T-helper 1 cell treated with Interleukin-12 subunit alpha and Interleukin-12 subunit beta and Interleukin-4 antibody, amounts not matched to agents 30 μg/mL and 1 μg/mL, for 36 hours (primary cell): ENCODE data around the gene TAF15.

Experiments
- H3K27ac Mint-ChIP-seq: one replicate; pipeline ENCODE4 v1.8.0; 2021; ENCODE audit warnings: mild to moderate bottlenecking, mixed read lengths
- H3K27me3 Mint-ChIP-seq: one replicate; pipeline ENCODE4 v1.8.0; 2021; ENCODE audit warnings: low read depth, mixed read lengths
- H3K36me3 Mint-ChIP-seq: one replicate; pipeline ENCODE4 v1.8.0; 2021; ENCODE audit warnings: low read depth, mixed read lengths
- H3K4me1 Mint-ChIP-seq: one replicate; pipeline ENCODE4 v1.8.0; 2021; ENCODE audit warnings: low read depth, mixed read lengths
- H3K4me3 Mint-ChIP-seq: one replicate; pipeline ENCODE4 v1.8.0; 2021; ENCODE audit warnings: mild to moderate bottlenecking, moderate library complexity, mixed read lengths
- H3K9me3 Mint-ChIP-seq: one replicate; pipeline ENCODE4 v1.8.0; 2021; ENCODE audit warnings: mixed read lengths

TAF15 gene

DNA sequence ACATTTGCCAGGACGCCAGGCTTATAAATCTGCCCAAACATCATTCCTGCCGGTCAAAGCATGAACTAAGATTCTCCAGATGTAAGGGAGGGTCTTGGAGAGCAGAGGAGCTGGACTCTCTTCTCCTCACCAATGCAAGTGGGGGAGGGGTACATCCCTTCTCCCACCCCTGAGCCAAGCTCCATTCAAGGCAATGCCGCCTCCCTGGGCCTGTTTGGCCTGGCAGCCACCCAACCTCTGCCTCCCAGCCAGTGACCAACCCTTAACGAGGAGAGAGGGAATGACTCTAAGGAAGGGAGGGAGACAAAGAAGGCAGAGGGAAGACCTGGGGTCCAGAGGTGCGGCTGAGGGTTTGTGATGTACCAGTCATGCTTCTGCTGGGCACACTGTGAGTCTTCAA is 34.8 kb upstream of the TAF15 start:
- no peaks in the 10 kb centered on the region for H3K9me3 Mint-ChIP-seq
- no peak overlapping the region for H3K4me3 Mint-ChIP-seq
- H3K27me3 Mint-ChIP-seq = peaks cover 37% of the 10 kb centered on the region
- H3K36me3 Mint-ChIP-seq = no peaks in the 10 kb centered on the region
- H3K27ac Mint-ChIP-seq = no peak overlapping the region
- H3K4me1 Mint-ChIP-seq = no peaks in the 10 kb centered on the region

DNA sequence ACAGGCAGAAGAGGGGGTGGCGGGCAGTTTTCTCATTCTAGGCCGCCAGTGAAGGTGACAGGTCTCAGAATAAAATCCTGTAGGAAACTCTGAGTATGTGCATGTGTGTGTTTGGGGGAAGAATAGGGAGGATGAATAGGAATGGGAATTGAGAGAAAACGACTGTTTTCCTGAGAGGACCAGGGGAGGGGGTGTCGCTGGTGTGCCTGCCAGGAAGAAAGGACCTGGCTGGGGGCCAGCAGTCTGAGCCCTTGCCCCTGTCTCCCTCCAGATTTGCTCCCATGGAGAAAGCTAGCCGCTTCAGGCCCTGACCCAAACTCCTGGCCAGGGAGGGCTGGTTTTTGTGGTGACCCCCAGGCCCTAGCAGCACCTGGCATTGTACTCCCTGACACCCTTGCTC is 34.2 kb upstream of the TAF15 start:
- no peaks in the 10 kb centered on the region for H3K4me1 Mint-ChIP-seq
- H3K27me3 Mint-ChIP-seq = peaks cover 38% of the 10 kb centered on the region
- no peaks in the 10 kb centered on the region for H3K36me3 Mint-ChIP-seq
- no peak overlapping the region for H3K27ac Mint-ChIP-seq
- no peak overlapping the region for H3K4me3 Mint-ChIP-seq
- H3K9me3 Mint-ChIP-seq = no peaks in the 10 kb centered on the region

DNA sequence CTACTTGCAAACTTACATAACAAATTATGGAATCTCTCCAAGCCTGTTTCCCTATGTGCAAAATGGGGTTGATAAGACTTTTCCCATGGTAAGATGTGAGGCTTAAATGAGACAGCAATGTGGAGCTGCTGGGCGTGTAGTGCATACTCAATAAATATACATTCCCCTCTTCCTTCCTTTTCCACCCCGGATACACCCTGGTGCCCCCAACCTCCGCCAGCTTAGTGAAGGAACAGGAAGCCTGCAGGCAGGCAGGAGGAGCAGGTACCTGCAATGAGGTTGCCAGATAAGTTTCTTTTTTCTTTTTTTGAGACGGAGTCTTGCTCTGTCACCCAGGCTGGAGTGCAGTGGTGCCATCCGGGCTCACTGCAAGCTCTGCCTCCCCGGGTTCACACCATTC is 33.7 kb upstream of the TAF15 start:
- H3K36me3 Mint-ChIP-seq = no peaks in the 10 kb centered on the region
- H3K9me3 Mint-ChIP-seq = no peaks in the 10 kb centered on the region
- no peak overlapping the region for H3K27ac Mint-ChIP-seq
- peaks cover 38% of the 10 kb centered on the region for H3K27me3 Mint-ChIP-seq
- H3K4me3 Mint-ChIP-seq = no peak overlapping the region
- no peaks in the 10 kb centered on the region for H3K4me1 Mint-ChIP-seq

DNA sequence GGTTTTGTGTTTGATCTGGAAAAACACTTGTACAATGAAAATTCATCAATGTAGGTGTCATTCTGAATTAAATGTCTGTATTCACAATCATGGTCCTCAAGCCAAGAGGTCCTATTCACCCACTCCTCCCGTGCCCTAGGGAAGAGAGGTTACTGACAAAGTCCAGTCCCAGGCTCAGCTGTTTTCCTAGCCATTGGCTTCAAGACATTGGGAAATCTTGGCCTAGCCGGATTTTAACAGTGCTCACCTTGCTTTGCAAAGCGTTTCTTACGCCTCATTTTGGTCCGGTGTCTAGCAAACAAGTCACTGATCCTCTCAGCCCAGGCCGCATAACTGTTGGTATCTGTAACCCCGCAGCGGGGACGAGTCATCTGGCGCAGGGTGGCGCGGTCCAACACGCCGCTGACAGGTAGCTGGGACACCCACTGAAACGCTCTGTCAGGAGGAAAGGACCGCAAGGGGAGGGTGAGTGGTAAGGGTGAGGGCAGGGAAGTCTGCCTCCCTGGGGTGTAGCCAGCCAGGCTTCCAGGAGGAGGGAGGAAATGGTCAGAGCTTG is 30.6 kb upstream of the TAF15 start:
- Mint-ChIP-seq H3K9me3 (no peaks in the 10 kb centered on the region), H3K27me3 (peaks cover 36% of the 10 kb centered on the region), H3K36me3 (no peaks in the 10 kb centered on the region)

DNA sequence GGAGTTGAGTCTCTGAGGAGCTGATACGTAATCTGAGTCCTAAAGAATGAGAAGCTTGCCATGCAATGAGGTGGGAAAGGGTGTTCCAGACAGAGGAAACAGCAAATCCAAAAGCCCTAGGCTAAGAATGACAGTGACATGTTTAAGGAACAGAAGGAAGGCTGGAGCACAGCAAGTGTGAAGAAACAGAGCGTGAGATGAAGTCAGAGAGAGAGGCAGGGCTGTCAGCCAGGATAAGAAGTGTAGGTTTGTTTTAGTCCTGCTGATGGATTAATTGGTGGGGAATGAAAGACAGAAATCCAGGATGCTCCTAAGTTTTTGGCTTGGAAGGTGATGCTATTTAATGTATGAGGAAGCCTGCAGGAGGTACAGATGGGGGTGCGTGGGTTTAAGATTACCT is 28.3 kb upstream of the TAF15 start:
- Mint-ChIP-seq H3K4me3 (no peak overlapping the region), H3K9me3 (no peaks in the 10 kb centered on the region), H3K4me1 (no peaks in the 10 kb centered on the region), H3K27me3 (peaks cover 27% of the 10 kb centered on the region), H3K27ac (no peak overlapping the region), H3K36me3 (no peaks in the 10 kb centered on the region)

More for the DNA sequence above, 30.6 kb upstream of the TAF15 start:
- H3K4me1 Mint-ChIP-seq = no peaks in the 10 kb centered on the region
- no peak overlapping the region for H3K27ac Mint-ChIP-seq
- H3K4me3 Mint-ChIP-seq = no peak overlapping the region

DNA sequence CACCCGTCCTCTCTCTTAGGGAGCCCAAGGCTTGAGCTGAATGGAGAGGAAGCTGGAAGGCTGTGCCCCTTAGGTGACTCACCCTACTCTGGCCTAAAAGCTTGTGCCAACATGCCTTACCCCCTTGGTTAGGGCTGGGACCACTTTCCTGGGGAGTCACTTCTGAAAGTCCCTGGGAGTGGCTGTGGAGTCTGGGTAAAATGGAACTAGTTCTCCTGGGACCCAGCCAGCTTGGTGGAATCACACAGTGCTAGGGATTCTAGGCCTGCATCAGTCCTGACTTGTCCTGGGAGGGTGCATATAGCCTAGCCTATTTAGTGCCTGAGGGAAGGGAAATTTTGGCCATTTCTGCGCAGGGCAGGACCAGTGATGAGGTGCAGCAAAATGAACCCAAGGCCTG is 24.4 kb upstream of the TAF15 start:
- H3K27ac Mint-ChIP-seq = no peak overlapping the region
- H3K4me3 Mint-ChIP-seq = no peak overlapping the region

DNA sequence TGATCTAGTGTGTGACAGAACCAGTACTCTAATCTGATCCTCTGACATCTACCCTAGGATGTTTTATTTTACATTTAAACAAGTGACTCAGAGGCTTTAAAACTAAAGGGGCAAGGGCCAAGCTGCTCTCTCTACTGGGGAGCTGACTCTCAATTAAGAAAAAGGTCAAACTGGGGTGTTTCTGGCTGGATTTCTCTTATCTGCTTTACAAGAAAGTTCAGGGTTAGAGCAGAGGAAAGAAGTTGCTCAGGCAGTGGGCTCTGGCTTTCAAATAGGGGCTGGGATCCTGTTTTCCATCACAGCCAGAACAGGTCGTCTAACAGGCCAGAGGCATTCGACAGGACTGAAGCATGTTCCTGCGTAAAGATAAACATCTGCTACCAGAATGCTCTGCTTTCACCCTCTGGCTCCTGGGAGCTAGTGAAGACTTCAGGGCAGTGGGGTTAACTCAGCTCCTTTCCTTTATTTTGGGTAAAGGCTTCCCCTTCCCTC is 22.3 kb upstream of the TAF15 start:
- Mint-ChIP-seq H3K9me3 (no peaks in the 10 kb centered on the region), H3K27ac (no peak overlapping the region), H3K36me3 (no peaks in the 10 kb centered on the region)

More for the DNA sequence above, 24.4 kb upstream of the TAF15 start:
- Mint-ChIP-seq H3K27me3 (peaks cover 38% of the 10 kb centered on the region), H3K4me1 (no peaks in the 10 kb centered on the region), H3K9me3 (no peaks in the 10 kb centered on the region), H3K36me3 (no peaks in the 10 kb centered on the region)

DNA sequence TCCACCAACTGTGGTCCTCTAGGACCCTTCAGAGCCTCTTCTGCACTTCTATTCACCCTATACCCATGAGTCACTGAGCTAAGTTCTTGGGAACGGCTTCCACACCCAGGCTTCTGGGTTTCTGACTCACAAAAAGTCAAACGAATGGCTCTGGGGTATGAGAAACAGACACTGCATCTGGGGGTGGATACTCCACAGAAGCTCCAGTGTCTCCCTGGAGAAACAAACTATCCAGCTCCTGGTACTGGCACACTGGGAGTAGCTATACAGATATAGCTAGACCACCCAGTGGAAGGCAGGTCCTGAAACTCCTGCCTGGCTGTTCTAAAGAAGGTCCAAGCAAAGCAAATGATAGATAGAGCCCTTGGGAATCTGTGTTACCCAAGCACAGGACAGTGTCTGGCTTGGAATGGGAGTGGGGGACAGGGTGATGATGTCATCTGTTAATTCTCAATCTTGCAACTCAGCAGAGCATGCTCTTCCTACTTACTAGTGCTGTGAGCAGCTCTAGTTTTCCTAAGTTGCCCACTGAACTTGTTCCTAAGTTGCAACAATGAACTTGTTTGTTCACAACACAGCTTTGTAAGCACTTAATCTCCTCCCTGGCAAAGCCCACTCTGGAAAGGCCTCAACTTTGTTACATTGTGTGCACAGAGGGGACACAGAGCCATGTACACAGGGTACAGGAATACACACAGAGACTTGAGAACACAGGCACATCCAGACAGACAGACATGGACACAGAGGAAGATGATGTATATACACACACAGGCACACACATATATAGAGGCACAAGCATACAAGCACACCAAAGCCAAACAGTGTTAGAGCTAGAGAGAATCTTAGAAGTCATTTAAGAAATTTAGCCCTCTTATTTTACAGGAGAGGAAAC is 20.6 kb upstream of the TAF15 start:
- Mint-ChIP-seq H3K27me3 (peaks cover 51% of the 10 kb centered on the region), H3K27ac (no peak overlapping the region), H3K4me1 (no peaks in the 10 kb centered on the region), H3K36me3 (no peaks in the 10 kb centered on the region), H3K9me3 (no peaks in the 10 kb centered on the region), H3K4me3 (no peak overlapping the region)

More for the DNA sequence above, 22.3 kb upstream of the TAF15 start:
- Mint-ChIP-seq H3K4me3 (no peak overlapping the region), H3K4me1 (no peaks in the 10 kb centered on the region), H3K27me3 (peaks cover 39% of the 10 kb centered on the region)

DNA sequence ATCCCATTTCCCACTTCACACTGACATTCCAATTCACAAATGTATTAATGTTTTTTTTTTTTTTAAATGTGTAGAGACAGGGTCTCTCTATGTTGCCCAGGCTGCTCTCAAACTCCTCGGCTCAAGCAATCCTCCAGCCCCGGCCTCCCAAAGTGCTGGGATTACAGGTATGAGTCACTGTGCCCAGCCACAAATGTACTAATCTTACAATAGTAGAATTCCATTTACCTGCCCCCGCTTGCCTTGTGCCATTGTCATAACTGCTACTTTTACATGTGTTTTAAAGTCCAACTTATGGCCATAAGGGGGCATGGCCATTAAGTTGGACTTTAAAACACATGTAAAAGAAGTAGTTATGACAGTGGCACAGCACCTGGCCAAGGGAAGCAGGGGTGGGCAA is 18.4 kb upstream of the TAF15 start:
- Mint-ChIP-seq H3K4me1 (peaks cover 3% of the 10 kb centered on the region), H3K27me3 (peaks cover 67% of the 10 kb centered on the region), H3K27ac (no peak overlapping the region), H3K9me3 (no peaks in the 10 kb centered on the region), H3K36me3 (no peaks in the 10 kb centered on the region), H3K4me3 (no peak overlapping the region)

DNA sequence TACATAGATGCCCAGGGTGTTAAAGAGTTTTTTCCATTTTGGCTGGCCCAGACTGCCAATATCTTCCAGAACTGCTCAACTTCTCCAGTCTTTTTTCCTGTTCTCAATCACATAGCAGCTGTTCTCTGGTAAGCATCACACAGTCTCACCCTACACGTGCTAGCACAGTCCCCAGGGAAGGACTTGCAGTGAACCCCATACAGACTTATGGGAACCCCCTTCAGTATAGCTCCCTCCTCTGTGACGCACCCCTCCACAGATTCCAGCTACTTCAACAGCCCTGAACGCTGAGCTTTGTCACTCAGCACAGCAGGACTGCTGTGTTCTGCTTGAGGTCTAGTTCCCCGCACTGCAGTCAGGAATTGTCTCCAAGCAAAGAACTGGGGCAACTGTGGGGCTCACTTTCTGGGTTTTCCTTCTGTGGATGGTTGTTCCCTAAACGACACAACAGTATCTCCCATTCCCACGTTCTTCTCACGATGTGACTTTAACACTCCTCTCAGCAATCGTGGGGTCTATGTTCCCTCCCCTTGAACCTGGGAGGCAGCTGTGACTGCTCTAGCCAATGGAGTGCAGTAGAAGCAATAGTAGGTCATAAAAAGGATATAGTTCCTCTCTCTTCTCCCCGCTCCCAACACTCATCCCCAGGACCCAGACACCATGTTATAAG is 17.5 kb upstream of the TAF15 start:
- peaks cover 9% of the 10 kb centered on the region for H3K4me1 Mint-ChIP-seq
- no peaks in the 10 kb centered on the region for H3K9me3 Mint-ChIP-seq
- no peak overlapping the region for H3K4me3 Mint-ChIP-seq
- peaks cover 70% of the 10 kb centered on the region for H3K27me3 Mint-ChIP-seq
- H3K27ac Mint-ChIP-seq = no peak overlapping the region
- H3K36me3 Mint-ChIP-seq = no peaks in the 10 kb centered on the region

DNA sequence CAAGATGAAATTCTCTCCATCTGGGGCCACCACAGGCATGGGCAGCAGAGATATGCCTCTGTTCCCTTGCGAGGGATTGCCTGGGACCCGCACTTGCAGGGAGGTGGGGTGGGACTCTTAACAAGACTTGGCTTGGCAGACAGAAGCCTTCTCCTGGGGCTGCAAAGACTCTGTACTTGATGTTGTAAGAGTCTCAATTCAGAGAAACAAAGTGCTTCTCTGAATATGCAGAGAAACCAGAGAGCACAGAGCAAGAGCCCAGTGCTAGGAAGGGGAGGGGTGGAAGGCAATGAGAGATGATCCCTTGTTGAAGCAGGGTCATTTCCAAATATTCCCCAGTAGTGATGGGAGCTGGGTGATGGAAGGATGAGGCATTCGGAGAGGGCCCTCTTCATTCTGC is 16.0 kb upstream of the TAF15 start:
- peak overlapping the region; percentile 22 for H3K4me3 Mint-ChIP-seq
- peaks cover 9% of the 10 kb centered on the region for H3K4me1 Mint-ChIP-seq
- no peaks in the 10 kb centered on the region for H3K9me3 Mint-ChIP-seq
- H3K27me3 Mint-ChIP-seq = peaks cover 72% of the 10 kb centered on the region
- no peak overlapping the region for H3K27ac Mint-ChIP-seq
- H3K36me3 Mint-ChIP-seq = no peaks in the 10 kb centered on the region

DNA sequence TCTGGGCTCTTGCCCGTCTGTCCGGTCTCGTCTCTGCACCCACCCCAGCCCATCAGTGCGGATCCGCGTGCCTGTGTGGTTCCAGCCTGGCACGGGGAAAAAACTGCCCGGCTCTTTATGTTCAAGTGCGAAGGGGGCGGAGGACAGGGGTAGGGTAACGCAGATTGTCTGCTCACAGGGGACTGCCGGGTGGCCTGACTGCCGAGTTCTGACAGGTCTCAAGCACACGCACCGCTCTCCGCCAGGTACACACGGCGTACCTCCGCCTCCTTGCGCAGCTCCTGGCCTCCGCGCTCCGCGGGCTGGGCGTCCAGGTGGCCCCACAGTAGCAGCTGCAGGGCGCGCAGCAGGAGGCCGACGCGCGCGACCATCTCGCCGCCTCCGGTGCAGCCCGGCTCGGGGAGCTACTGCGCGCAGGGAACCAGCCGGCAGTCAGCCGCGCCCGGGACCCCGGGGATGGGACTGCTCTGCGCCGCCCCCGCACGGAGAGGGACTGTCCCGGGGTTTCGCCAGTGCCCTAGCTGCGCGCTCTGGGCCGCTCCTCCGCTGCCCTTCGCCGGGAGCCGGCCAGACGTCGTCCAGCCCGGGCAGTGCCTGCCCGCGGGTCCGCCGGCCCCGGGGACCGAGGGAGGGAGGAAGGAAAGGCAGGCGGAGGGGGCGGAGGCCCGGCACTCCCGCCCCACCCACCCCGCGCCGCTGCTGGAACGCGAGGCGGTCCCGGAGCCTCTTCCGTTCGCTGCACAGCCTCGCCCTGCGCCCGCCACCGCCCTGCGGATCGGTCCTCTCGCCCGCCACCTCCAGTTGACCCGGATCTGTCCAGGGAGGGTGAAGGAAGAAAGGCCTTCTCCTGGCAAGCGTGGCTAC is 14.0 kb upstream of the TAF15 start, which contains the start of gene MMP28:
Gene MMP28, minus strand, starts transcription at position 635 of the 864 bp plus-strand sequence. Its CDS starts 264 bp downstream, at position 371.
- no peaks in the 10 kb centered on the region for H3K36me3 Mint-ChIP-seq
- peaks cover 9% of the 10 kb centered on the region for H3K4me1 Mint-ChIP-seq
- H3K27ac Mint-ChIP-seq = no peak within 1 kb of the TSS
- peaks cover 75% of the 10 kb centered on the region for H3K27me3 Mint-ChIP-seq
- H3K4me3 Mint-ChIP-seq = peak within 1 kb of the TSS; percentile 74
- H3K9me3 Mint-ChIP-seq = no peaks in the 10 kb centered on the region

DNA sequence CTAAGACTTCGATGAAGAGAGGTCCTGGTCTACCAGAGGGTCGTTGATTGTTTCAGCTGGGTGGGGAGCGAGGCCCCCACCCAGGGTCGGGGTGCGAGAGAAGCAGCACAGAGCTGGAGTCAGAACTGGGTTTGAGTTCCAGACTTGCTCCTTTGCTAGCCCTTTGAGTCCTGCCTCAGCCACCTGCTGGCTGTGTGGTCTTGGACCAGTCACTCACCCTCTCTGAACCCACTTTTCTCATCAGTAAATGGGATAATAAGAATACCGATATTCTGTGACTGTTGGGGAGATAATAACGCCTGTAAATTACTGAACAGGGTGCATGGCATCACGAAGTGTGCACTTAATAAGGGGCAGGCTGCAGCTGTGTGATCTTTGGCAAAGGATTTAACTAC is 13.4 kb upstream of the TAF15 start:
- Mint-ChIP-seq H3K9me3 (no peaks in the 10 kb centered on the region), H3K27ac (no peak overlapping the region), H3K4me3 (peak overlapping the region; percentile 74), H3K36me3 (no peaks in the 10 kb centered on the region), H3K4me1 (peaks cover 9% of the 10 kb centered on the region), H3K27me3 (peaks cover 70% of the 10 kb centered on the region)

DNA sequence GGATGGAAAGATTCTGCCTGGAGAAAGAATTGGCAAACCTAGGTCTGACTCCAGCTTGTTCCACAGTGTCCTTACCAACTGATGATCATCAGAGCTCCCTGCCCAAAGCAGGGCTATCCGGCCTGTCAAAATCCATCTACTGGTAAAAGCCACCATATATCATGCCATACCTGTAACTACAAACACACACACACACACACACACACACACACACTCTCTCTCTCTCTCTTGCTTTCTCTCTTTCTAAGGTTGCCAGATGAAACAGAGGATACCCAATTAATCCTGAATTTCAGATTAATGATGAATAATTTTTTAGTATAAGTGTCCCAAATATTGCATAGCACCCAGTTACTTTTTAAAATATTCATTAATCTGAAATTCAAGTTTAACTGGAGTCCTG is 12.3 kb upstream of the TAF15 start:
- peaks cover 14% of the 10 kb centered on the region for H3K4me1 Mint-ChIP-seq
- H3K27me3 Mint-ChIP-seq = peaks cover 69% of the 10 kb centered on the region
- no peak overlapping the region for H3K27ac Mint-ChIP-seq
- no peaks in the 10 kb centered on the region for H3K36me3 Mint-ChIP-seq
- H3K4me3 Mint-ChIP-seq = no peak overlapping the region
- no peaks in the 10 kb centered on the region for H3K9me3 Mint-ChIP-seq
